Measurements from ENCODE around the gene RAP1GAP2. TPM values are rescaled to one million over a fixed set of nuclear protein-coding genes. Genes with fewer than 3 reads are reported as not detected.

RAP1GAP2 gene
- polyA plus RNA-seq, 3 donors = 1.5 to 48.4 (median 6.1) TPM

DNA sequence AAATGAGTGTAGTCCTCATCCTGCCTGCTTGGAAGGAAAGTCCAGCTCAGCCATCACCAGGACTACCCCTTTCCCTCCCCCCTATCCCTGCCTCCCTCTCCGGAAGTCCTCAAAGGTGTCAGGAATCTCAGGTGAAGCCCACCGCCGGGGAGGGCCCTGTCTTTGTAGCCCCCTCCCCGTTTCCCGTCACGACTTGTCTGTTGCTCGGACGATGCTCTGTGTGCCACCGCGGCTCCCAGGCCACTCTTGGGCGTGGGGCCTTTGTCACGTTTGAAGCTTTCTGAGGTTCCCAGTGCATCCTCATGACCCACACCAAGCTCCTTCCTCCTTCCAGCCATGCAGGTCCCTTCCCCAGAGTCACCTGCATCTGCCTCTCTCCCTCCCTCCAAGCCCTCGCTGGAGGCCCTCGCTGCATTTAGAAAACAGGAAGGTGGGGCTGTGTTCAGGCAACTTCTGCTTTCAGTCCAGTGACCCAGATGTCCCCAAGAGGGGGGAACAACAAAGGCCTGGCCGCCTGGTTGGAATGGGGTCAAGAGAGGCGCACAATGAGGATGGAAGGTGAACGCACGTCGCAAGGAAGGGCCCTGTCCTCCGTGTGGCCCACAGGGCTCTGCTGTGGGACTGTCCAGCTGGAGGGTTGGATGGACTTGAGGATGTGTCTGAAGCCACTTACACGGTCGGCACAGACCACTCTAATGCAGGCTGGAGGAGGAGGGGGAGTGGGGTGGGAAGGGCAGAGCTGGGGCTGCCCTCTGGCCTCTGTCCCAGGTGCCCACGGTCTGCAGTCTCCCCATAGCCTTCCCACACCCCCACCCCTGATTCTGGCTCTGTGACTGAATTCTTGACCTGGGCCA is 207.3 kb downstream of the RAP1GAP2 start:
- H3K4me1 Mint-ChIP-seq = peaks cover 40% of the 10 kb centered on the region
- DNase-seq = peak; percentile 80 to 85 (median 81)
- Histone ChIP-seq H3K27me3 (ENCODE audit: control insufficient read depth in 2 of 2, insufficient read depth in 2 of 2, low read length in 2 of 2) (no peaks in the 10 kb centered on the region), H3K4me2 (replicated peaks; ENCODE audit: extremely low read depth, low read length, poor library complexity, severe bottlenecking) (peak overlapping the region; percentile 49), H2AFZ (ENCODE audit: insufficient read depth, low read depth, low read length, poor library complexity, severe bottlenecking) (peak overlapping the region; percentile 19), H3K27ac (ENCODE audit: low read depth in 1 of 2, low read length in 2 of 2) (peak overlapping the region; percentile 73 to 78), H3K4me3 (replicated peaks in 1 of 3; ENCODE audit: low read depth in 2 of 3, low read length in 3 of 3) (peak overlapping the region in 2 of 3 experiments; percentile 10 to 53), H3K9ac (ENCODE audit: insufficient read depth, low read length, poor library complexity, severe bottlenecking) (peak overlapping the region; percentile 55), H3K36me3 (replicated peaks in 1 of 2; ENCODE audit: control insufficient read depth in 1 of 2, insufficient read depth in 2 of 2, low read length in 2 of 2) (peaks cover 46 to 56% of the 10 kb centered on the region in 2 donors), H3K79me2 (ENCODE audit: insufficient read depth, low read length) (peaks cover 4% of the 10 kb centered on the region), H4K20me1 (ENCODE audit: insufficient read depth, low read length) (peaks cover 81% of the 10 kb centered on the region), H3K9me3 (replicated peaks in 1 of 2; ENCODE audit: control insufficient read depth in 1 of 2, insufficient read depth in 1 of 2, low read length in 2 of 2) (no peaks in the 10 kb centered on the region), H3K4me1 (ENCODE audit: control insufficient read depth in 1 of 2, insufficient read depth in 2 of 2, low read length in 2 of 2) (peaks cover 38% of the 10 kb centered on the region in 2 donors)
- intact Hi-C loops (cut with micrococcal nuclease) = loop anchor here (5.0 to 10.0 kb wide), 2 partner anchors 209 to 216 kb away; partner anchors contain the start of gene RAP1GAP2 (in 1 of the 2)
- 6% methylated on average over 18 of the region's 23 CpGs for WGBS (ENCODE audit: insufficient coverage)
- no peaks in the 10 kb centered on the region for H3K9me3 Mint-ChIP-seq
- TF ChIP-seq, protein P1, sequence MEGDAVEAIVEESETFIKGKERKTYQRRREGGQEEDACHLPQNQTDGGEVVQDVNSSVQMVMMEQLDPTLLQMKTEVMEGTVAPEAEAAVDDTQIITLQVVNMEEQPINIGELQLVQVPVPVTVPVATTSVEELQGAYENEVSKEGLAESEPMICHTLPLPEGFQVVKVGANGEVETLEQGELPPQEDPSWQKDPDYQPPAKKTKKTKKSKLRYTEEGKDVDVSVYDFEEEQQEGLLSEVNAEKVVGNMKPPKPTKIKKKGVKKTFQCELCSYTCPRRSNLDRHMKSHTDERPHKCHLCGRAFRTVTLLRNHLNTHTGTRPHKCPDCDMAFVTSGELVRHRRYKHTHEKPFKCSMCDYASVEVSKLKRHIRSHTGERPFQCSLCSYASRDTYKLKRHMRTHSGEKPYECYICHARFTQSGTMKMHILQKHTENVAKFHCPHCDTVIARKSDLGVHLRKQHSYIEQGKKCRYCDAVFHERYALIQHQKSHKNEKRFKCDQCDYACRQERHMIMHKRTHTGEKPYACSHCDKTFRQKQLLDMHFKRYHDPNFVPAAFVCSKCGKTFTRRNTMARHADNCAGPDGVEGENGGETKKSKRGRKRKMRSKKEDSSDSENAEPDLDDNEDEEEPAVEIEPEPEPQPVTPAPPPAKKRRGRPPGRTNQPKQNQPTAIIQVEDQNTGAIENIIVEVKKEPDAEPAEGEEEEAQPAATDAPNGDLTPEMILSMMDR (IDR thresholded peaks at IDR 0.05) = no peak
- H3K27ac Mint-ChIP-seq = peak overlapping the region; percentile 93 to 98 (median 97)
- peaks cover 0 to 4% (median 0%) of the 10 kb centered on the region in 3 donors for H3K27me3 Mint-ChIP-seq (ENCODE audit: low read depth in 3 of 3)
- H3K4me3 Mint-ChIP-seq = peak overlapping the region; percentile 74 to 78
- H3K36me3 Mint-ChIP-seq = peaks cover 47 to 65% of the 10 kb centered on the region in 2 donors

DNA sequence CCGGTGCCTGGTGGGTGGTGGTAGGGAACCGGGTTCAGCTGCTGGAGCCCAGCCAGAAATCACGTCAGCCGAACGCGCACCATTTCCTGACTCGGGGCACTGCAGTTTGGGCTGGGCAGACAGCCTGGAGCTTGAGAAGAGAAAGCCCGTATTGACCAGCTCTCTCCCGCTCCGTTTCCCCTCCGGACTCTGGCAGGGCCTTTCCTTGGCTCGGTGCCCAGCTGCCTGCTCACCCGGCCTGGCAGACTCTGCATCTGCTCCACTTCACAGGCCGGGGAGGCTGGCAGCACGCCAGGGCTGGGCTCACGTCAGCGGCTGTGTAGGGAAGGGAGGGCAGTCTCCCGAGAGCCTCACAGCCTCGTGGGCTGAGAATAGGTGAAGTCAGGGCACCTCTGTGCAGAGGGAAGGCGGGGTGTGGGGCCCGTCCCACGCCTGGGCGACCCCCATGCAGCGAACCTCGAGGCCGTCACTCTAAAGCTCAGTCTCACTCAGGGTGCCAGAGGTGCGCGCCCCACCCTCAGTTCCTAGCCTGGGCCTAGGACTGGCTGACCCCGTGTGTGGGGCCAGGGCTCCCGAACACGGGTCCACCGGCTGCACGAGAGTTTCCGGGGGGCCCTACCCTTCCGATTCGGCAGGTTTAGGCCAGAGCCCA is 208.0 kb downstream of the RAP1GAP2 start:
- Histone ChIP-seq H3K9ac (ENCODE audit: insufficient read depth, low read length, poor library complexity, severe bottlenecking) (peak overlapping the region; percentile 55), H3K4me3 (replicated peaks in 1 of 3; ENCODE audit: low read depth in 2 of 3, low read length in 3 of 3) (peak overlapping the region in 2 of 3 experiments; percentile 10 to 53)
- WGBS (ENCODE audit: insufficient coverage) = 7% methylated on average over 34 of the region's 36 CpGs

More for the DNA sequence above, 208.0 kb downstream of the RAP1GAP2 start:
- Histone ChIP-seq H3K27ac (ENCODE audit: low read depth in 1 of 2, low read length in 2 of 2) (peak overlapping the region; percentile 73 to 78), H3K4me1 (ENCODE audit: control insufficient read depth in 1 of 2, insufficient read depth in 2 of 2, low read length in 2 of 2) (peaks cover 38% of the 10 kb centered on the region in 2 donors), H3K36me3 (replicated peaks in 1 of 2; ENCODE audit: control insufficient read depth in 1 of 2, insufficient read depth in 2 of 2, low read length in 2 of 2) (peaks cover 46 to 56% of the 10 kb centered on the region in 2 donors), H2AFZ (ENCODE audit: insufficient read depth, low read depth, low read length, poor library complexity, severe bottlenecking) (peak overlapping the region; percentile 55), H3K4me2 (replicated peaks; ENCODE audit: extremely low read depth, low read length, poor library complexity, severe bottlenecking) (peak overlapping the region; percentile 49), H3K9me3 (replicated peaks in 1 of 2; ENCODE audit: control insufficient read depth in 1 of 2, insufficient read depth in 1 of 2, low read length in 2 of 2) (no peaks in the 10 kb centered on the region), H3K79me2 (ENCODE audit: insufficient read depth, low read length) (peaks cover 4% of the 10 kb centered on the region), H4K20me1 (ENCODE audit: insufficient read depth, low read length) (peaks cover 79% of the 10 kb centered on the region), H3K27me3 (ENCODE audit: control insufficient read depth in 2 of 2, insufficient read depth in 2 of 2, low read length in 2 of 2) (no peaks in the 10 kb centered on the region)
- peaks cover 0 to 2% (median 0%) of the 10 kb centered on the region in 3 donors for H3K27me3 Mint-ChIP-seq (ENCODE audit: low read depth in 3 of 3)
- peaks cover 40% of the 10 kb centered on the region for H3K4me1 Mint-ChIP-seq
- peak overlapping the region; percentile 93 to 98 (median 97) for H3K27ac Mint-ChIP-seq
- TF ChIP-seq, protein P1 (IDR thresholded peaks at IDR 0.05) = no peak
- H3K36me3 Mint-ChIP-seq = peaks cover 48 to 65% of the 10 kb centered on the region in 2 donors
- intact Hi-C loops (cut with micrococcal nuclease) = loop anchor here (5.0 to 10.0 kb wide), 2 partner anchors 209 to 217 kb away; partner anchors contain the start of gene RAP1GAP2 (in 1 of the 2)
- no peaks in the 10 kb centered on the region for H3K9me3 Mint-ChIP-seq
- peak overlapping the region; percentile 74 to 78 for H3K4me3 Mint-ChIP-seq
- peak; percentile 95 to 97 (median 96) for DNase-seq

Data from CD14-positive monocyte (primary cell).